D721Med (cell line): Measurements from ENCODE around the gene SHFL.

Experiments used
- DNase-seq: peaks from one replicate; pipeline ENCODE4 v3.0.0; 2011; ENCODE audit warnings: low spot score; ENCODE audit not compliant: insufficient read length
- FAIRE-seq: peaks from 2 replicates; lab custom pipeline; 2011; peaks lifted over from hg19 to GRCh38; lab: Jason Lieb, UNC
- TF ChIP-seq, protein P1 (sequence below): IDR thresholded peaks from 2 replicates; pipeline ENCODE4 v1.5.1; 2012; ENCODE audit warnings: mild to moderate bottlenecking, control low read depth; ENCODE audit not compliant: insufficient read depth; ENCODE audit errors: missing control alignments

Gene SHFL

DNA sequence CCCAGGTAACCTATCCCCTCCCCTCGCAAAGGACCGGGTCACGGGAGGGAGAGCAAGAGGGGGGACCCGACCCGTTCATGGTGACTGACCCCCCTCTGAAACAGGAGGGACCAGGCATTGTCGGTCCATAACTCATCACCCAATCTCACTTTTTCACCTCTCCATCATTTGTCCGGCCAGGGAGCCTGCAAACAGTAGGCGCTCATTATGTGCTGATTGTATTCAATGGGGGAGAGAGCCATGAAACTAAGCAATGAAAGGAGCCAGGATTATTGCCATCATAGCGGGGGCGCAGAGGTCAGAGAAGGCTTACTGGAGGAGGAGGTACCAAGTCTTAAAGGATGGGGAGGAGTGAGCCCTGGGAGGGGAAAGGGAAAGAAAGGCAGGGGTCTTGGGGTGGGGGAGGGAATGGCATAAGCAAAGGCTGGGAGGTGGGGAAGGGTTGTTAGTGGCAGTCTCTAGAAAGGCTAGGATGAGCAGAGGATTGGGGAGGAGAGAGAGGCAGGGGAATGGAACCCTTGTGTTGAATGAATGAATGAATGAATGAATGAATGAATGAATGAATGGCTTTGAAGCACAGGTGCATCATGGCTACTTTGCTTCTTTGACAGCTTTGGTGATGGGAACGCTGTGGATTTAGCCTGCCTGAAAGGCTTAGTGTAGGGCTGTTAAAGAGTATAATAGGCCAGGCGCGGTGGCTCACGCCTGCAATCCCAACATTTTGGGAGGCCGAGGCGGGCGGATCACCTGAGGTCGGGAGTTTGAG lies 1.4 kb downstream of the SHFL start:
- no peak for FAIRE-seq
- TF ChIP-seq, protein P1, sequence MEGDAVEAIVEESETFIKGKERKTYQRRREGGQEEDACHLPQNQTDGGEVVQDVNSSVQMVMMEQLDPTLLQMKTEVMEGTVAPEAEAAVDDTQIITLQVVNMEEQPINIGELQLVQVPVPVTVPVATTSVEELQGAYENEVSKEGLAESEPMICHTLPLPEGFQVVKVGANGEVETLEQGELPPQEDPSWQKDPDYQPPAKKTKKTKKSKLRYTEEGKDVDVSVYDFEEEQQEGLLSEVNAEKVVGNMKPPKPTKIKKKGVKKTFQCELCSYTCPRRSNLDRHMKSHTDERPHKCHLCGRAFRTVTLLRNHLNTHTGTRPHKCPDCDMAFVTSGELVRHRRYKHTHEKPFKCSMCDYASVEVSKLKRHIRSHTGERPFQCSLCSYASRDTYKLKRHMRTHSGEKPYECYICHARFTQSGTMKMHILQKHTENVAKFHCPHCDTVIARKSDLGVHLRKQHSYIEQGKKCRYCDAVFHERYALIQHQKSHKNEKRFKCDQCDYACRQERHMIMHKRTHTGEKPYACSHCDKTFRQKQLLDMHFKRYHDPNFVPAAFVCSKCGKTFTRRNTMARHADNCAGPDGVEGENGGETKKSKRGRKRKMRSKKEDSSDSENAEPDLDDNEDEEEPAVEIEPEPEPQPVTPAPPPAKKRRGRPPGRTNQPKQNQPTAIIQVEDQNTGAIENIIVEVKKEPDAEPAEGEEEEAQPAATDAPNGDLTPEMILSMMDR, result no peak
- peak; percentile 1 for DNase-seq

DNA sequence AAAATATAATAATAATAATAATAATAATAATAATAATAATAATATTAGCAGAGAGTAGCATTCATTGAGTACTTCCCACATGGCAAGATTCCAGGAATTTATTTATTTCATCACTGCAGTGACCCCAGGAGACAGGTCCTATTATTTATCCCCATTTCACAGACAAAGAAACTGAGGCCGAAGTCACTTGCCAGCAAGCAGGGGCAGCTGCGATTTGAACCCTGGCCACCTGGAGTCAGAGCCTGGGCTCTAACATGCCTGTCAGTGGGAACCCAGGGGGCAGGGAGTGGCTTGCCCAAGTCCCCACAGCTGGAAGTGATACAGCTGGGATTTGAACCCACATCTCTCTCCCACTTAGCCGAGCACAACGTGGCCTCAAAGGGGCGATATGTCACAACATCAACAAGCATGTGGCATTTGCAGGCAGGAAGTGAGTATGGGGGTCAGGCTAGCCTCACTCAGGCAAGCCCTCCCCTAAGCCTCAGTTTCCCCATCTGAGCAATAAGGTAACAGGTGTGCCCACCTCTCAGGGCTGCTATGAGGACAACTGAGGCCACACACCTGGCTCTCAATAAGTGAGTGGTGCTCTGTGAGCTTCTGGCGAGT lies 2.9 kb downstream of the SHFL start:
- DNase-seq, result no peak
- no peak for FAIRE-seq
- TF ChIP-seq, protein P1, result no peak

DNA sequence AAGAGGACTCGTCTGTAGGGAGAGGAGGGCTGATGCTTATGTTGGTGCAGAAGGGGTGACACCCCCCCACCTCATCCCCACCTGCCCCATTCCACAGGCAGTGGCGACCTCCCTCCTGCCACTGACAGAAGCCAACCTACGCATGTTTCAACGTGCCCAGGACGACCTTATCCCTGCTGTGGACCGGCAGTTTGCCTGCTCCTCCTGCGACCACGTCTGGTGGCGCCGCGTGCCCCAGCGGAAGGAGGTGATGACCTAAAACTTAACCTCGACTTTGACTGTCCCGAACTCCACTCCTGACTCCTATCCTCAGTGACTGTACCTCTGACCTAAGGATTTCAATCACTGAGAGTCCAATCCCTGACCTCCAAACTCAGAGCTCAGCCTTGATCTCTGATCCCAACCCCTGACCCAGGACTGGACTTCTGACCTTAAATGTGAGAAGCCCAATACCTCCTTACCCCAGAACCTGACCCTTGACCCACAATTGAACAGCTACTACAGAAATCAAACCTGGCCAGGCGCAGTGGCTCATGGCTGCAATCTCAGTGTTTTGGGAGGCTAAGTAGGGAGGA lies 3.8 kb downstream of the SHFL start:
- TF ChIP-seq, protein P1, result no peak
- FAIRE-seq (no peak), DNase-seq (no peak)

DNA sequence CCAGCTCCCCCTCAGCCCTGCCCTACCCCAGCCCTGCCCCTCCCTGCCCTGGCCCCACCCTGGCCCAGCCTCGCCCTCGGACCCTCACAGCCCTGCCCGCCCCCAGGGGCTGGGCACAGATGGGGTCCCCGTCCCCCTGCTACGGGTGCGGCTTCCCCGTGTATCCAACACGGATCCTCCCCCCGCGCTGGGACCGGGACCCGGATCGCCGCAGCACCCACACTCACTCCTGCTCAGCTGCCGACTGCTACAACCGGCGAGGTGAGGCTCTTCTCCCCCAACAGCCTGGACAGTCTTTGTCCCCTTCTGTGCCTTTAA lies 5.2 kb downstream of the SHFL start:
- no peak for FAIRE-seq
- DNase-seq, result no peak
- TF ChIP-seq, protein P1, result no peak

DNA sequence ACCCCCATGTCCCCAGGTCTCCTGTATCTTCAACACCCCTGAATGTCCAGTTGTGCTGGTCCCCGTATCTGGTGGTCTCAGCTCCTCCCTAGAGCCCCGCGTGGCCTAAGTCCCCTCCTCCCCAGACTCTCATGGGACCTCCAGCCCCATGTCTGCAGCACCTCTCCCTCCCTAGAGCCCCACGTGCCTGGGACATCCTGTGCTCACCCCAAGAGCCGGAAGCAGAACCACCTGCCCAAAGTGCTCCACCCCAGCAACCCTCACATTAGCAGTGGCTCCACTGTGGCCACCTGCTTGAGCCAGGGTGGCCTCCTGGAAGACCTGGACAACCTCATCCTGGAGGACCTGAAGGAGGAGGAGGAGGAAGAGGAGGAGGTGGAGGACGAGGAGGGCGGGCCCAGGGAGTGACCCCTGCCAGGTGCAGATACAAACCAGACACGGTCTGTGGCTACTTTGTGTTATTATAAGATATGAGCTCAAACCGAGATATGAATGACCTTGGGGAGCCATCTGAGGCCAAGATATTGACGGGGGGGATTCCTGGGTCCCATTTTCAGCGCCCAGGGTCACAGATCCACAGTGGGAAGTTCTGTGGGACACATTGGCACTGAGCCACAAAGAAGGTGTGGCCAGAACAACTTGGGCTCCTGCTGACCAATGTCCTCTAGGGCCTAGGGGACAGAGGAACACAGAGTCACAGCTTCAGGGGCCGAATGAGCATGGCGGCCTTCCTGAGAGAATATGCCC lies 6.0 kb downstream of the SHFL start:
- TF ChIP-seq, protein P1, result no peak
- no peak for FAIRE-seq
- DNase-seq, result no peak

DNA sequence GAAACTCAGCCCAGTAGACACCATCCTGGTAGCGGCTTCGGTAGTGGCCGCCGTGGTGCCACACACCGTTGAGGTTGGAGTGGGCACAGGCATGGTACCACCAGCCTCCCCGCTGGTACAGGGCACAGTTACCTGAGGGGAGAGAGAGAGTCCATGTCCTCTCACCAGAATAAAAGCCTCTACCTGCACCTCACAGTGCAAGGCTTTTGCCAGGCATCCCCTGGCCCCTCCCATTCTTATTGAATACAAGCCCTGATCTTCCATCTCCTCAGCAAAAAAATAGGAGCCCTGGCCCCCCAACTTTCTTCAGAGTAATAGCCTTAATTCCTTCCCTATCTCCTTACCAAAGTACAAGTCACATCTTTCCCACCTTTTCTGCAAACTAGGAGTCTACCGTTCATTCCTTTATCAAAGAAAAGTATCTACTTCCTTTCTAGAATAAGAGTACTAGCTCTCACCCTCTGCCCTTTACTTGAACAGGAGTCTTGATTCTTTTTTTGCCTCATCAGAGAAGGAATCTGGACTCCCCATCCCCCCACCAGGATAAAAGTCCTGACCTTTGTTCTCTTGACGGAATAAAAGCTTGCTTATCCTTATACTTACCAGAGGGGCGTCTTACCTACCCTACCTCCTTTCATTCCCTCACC lies 6.7 kb downstream of the SHFL start:
- no peak for FAIRE-seq
- DNase-seq, result no peak

More for the DNA sequence above, 6.7 kb downstream of the SHFL start:
- TF ChIP-seq, protein P1, result no peak
